NCI-H2029 treated with DMSO at 0.1 percent for 48 hours (cell line): Measurements from ENCODE around the gene STAG2.
"Not testable (repeated sequence)": the region's sequence is repeated elsewhere in the genome, so short reads cannot be mapped to it uniquely, and the experiment has no call there.

ENCODE experiments used
- DNase-seq: peaks from one replicate; lab custom pipeline; 2025; lab: John Stamatoyannopoulos, UW

Gene STAG2

DNA sequence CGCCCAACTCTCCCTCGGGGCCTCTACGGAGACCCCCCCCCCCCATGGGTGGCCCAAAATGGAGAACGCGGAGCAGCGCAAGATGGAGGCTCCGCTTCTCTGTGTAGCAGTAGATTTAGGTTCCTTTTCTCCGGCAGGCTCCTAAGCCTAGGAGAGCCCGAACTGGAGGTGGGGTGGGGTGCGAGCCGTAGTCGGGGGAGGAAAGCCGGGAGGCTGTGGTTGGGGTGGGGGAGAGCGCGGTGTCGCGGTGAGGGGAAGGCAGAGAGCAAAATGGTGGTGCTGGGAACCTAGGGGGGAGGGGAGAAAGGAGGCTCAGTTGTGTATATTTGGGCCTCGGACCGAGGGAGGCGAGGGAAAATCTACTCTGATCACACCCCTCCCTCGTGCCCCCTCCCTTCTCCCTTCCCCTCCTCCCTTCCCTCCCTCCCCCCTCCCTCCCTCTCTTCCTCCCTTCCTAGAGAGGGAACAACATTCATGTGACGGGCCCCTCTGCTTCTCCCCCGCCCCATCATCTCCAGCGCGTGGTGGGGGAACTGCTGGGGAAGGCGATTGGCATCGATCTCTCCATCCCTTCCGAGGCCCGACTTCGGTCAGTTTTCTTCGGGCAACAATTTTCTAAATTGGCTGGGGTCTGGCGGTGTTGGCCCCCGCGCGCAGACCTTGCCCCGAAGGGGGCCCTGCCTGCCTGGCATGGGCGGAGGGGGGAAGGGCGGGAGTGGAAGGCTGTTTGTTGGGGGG is at the start of gene STAG2:
TSS of gene STAG2 (plus strand) at position 439 of the 738 bp plus-strand sequence. CDS start 60,922 bp downstream, outside the sequence.
- DNase-seq, result peak; percentile 48

DNA sequence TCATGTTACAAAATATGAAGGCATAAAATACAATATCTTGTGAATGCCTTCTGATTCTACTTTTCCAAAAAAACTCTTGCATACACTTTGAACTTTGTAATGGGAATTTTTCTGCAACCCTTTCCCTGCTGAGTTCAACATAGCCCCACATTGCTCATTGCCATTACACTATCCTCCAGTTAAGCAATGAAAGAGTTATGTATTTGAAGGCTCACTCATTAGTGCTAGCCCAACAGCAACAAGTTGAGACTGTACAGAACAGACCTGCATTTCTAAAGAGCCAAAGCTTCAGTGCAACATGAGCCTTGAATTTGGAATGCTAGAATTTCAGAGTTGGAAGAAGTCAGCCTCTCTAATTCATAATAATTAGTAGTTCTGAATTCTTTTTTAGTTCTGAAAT is 44.4 kb upstream of the STAG2 start:
- DNase-seq, result no peak

DNA sequence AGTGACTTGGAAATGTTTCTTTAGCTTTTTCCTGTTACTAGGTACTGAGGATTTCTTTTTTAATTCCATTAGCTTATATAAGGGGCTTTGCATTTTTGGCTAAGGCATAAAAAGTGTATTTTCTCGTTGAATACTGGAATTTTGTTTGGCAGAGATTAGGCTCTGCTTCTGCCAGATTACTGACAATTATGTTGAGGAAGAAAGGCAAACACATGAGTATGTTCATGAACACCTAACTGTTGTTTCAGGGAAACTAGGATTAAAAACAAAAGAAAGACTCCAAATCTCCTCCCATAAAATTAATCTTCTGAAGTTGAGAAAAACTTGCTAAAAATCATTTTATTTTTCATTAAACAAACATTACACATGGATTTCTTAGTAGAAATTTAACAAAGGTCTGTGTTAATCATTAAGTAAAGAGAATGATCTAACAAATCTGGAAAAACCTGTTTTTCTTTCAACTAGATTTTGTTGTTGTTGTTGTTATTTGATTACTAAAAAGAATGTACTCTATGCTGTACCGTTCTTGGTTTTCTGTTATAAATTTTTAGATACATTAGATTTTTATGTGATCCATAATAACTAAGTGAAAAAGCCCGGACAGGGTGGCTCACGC is 43.3 kb upstream of the STAG2 start:
- no peak for DNase-seq

DNA sequence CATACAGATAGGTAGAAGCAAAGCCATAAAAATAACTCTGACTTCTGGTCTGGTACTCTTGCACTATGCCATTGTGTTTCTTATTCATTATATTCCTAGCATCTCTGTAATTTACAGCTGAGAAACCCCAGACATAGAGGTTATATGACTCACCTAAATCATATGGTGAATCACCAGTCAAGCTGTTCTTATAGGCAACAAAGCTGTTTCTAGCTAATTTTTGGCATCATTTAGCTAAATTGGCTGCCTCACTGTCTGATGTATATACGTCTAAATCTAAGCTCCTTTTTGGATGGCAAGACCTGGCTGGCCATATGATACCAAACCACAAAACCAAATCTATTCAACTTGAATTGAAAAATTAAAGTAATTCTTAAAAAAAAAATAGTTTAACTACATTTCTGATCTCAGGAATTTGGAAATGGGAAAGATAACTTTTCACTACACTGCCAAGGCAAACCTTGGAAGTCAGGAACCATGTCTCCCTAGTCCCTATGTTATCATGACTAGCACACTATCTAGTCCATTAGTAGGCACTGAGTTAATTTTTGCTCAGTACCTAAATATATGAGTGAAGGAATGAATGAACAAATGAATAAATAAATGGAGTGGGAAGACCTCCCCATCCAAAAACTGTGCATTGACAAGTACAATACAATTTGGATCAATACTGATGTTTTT is 41.3 kb upstream of the STAG2 start:
- no peak for DNase-seq

DNA sequence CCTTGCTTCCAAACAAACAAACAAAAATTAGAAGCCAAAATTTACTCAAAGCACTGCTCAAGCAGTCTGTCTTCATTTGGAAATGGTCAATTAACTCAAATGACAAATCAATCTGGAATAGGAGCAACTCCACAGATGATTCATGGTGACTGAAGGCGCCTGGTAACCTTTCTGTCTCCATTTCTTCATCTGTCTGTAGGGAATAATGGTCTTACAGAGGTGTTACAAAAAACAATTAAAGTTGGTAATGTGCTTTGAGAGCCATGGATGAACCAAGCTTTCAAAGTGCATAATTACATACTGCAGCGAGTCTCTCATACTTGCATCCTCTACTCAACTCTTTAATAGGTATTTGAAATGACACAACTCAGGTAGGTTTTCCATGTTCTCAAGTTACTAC is 38.3 kb upstream of the STAG2 start:
- no peak for DNase-seq

DNA sequence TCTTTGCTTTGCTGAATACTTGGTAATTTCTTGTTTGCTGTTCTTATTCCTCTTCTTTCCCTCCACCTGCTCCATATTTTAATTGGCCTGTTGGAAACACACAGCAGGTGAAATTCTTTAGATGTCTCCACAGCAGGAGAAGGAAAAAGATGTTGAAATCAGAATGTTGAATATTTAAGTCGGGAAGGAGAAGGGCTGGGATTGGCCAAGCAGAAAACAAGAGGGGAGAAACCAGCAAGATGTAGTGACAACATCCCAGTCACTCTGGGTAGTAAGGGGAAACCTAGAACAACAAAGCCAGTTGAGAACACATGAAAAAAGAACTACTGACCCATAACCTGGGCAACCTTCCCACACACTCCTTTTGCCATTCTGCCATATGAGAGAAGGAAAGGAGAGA is 37.3 kb upstream of the STAG2 start:
- DNase-seq, result no peak

DNA sequence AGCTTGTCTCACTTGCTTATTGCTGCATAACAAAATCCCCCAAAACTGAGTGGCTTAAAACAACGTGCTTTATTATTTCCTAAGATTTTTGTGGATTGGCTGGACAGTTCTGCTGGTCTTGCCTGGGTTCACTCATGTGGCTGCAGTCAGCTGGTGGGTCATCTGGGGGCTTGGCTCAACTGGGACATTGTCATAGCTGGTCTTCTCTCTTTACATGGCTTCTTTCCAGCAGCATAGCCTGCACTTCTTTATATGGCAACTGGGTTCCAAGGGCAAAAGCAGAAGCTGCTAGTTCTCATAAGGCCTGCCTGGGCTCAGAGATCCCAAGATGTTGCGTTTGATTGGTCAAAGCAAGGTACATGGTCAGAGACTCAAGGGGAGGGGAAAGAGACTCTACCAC is 33.7 kb upstream of the STAG2 start:
- DNase-seq, result no peak

DNA sequence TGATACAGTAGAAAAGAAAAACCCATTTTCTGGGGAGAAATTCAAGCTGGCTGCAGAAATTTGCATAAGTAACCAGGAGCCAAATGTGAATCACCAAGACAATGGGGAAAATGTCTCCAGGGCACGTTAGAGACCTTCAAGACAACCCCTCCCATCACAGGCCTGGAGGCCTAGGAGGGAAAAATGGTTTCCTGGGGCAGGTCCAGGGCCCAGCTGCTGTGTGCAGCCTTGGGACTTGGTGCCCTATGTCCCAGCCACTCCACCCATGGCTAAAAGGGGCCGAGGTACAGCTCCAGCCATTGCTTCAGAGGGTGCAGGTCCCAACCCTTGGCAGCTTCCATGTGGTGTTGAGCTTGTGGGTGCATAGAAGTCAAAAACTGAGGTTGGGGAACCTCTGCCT is 29.5 kb upstream of the STAG2 start:
- not testable (repeated sequence) for DNase-seq

DNA sequence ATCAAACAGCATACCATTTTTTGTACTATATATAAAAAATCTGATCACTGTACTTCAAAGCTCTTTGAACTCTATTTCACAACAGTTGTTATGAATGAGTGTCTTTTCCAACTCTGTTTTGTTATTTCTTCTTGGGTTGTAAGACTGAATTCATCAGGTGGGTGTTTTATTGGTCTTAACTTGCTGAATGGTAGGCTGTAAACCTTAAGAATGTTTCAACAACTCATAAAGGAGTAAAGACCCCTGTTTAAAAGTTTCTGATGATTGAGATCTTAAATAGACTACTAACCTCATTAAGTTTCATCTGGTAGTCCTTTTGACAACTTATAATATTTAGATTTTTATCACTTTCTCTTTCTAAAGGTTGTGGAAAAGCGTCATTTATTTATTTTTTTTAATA is 18.4 kb upstream of the STAG2 start:
- DNase-seq, result no peak

DNA sequence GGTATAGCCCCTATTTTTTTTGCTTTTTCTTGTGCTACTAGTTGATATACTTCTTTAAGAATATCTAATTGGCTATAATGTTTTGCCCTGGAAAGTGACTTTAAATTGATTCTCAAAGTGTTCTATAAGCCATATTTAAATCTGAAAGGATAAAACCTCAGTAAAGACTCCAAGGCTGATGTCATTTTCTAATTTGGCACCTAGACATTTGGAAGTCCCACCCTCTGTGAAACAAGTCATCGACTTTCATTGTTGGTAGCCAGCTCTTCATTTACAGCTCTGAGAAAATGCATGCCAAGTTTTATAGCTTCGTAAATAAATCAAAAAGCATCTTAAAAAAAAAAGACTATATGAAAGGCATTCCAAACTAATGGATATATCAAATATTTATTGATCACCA is 18.0 kb upstream of the STAG2 start:
- no peak for DNase-seq

DNA sequence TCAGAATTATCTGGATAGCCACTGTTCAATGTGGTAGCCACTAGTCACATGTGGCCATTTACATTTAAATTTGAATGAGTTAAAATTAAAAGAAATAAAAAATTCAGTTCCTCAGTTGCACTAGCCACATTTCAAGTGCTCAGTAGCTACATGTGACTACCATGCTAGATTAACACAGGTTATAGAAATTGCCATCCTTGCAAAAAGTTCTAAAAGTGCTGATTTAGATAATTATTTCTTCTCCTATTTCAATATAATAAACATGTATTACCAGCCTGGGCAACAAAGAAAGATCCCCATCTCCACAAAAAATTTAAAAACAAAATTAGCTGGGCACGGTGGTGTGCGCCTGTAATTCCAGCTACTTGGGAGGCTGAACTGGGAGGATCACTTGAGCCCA is 11.7 kb upstream of the STAG2 start:
- no peak for DNase-seq

DNA sequence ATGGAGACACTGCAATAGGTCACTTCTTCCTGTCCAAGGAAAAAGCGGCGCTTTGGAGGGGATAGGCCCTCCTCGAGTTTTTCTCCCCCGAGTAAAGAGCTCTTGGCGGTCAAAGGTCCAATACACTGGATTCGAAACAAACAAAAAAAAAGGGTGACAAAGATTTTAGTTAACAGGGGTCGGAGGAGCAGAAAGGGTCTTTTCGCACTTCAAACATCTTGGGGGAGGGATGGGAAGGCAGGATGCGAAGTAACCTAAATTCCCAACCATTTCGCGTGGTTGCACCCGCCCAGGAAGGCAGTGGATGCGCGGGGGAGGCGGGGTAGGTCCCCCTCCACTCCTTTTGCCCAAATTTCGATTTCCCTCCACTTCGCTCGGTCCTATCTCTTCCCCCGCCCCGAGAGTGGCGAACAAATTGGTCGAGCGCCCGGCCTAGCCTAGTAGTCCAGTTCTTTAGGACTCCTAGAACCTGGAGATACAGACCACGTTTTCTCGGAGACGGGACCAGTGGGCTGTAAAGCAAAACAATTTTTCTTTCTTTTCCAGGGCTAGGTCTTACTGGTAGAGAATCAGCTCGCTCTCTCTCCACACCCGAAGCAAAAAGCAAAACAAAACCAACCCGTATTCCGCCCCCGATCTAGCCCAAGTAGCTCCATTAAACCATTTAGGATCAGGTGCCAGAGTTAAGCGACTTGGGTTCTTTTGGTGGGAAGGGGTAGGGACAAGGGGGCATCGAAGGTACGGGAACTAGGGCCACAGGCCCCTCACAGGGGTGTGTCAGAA is 2.0 kb upstream of the STAG2 start:
- DNase-seq, result no peak

DNA sequence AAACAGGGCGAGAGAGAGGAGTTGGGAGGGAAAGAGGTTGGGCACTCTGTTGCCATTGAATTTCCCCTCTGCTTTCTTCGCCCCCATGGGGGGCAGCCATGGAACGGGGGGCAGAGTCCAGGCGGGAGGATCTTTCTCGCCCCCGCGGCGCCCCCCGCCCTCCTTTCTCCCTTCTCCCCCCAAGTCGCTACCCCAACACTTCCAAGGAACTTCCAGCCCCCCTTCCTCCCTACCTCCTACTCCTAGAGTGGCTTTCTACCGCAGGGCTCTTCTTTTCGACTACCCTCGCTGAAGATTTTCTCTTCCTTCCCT is 594 bp upstream of the STAG2 start:
- DNase-seq, result no peak

DNA sequence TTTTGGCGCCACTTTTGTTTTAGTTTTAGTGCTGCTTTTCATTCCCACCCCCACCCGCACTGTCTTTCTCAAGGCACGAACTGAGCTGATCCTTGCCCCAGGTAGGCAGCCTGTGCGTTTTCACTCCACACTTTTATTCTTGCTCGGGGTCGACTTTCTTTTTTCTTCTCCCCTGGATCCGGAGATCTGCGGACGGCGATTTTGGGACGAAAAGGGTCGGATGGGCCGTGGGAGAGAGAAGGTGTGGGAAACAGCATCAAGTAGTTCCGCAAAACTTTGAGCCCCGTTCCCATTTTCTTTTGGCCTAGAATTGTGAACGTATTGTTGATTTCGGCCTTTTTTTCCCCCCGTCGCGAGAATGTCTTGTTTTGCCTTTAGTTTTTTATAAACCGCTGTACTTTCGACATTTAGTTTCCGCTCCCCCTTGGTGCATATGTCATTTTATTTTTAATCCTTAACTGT is 531 bp downstream of the STAG2 start:
- no peak for DNase-seq

DNA sequence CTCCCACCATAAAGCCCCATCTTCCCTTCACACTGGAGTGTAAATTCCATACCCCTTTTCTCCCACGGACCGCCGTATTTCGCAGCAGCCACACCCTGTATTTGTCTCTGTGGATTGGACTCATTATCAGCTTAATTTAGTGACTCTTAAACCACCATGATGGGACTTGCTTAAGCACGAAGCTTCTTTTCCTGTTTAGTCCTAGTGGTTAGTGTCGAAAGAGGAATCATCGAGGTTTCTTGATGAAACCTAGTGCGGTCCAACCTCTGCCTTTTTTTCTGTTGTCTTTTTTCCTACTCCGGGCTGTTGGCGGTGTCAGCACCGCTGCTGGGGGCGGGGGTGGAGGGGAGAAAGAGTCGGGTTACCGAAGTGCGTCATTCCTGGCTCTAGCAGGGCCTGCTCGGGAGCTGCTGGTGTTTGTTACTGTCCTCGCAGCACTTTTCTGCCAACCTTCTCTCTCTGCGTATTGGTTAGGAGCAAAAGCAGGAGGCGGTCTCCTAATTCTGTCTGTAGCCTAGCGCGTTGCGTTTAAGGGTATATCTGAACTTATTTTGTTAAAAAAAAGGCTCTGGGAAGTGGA is 1.4 kb downstream of the STAG2 start:
- peak; percentile 72 for DNase-seq

DNA sequence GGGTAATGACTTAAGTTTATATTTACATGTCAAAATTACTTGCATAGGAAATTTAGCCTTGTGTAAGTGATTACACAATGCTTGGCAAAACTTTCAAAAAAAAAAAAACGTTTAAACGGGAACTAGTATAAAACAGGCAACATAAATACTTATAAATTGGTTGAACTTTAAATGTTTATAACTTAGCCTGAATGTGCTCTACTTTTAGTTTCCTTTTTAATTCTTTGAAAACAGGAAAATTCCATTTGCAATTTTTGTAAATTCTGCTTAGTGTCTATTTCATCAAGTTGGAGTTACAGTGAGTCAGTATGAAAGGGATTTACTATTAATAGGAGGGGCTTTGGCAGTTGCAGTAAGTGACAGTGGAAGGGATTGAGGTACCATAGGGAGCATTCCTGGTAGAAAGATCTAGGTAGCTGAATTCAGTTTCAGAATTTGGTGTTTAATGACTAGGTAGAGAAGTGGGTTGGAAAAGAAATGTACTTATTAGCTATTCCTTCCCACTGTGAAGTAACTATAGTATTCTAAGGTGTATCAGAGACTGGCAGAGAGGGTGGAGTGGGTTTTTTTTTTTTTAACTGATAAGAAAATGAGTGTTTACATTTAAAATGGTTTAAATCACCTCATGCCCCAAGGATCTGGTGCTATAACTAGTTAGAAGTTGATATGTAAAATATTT is 2.8 kb downstream of the STAG2 start:
- no peak for DNase-seq

DNA sequence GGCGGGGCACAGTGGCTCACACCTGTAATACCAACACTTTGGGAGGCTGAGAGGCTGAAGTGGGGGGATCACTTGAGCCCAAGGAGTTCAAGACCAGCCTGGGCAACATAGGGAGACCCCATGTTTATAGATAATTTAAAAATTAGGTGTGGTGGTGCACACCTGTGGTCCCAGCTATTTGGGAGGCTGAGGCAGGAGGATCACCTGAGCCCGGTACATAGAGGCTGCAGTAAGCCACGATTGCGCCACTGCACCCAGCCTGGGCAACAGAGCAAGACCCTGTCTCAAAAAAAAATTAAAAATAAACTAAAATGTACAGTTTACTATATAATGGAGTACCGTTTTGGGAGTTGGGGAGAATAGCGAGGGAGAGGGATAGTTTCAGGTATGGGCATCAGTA is 4.2 kb downstream of the STAG2 start:
- no peak for DNase-seq

DNA sequence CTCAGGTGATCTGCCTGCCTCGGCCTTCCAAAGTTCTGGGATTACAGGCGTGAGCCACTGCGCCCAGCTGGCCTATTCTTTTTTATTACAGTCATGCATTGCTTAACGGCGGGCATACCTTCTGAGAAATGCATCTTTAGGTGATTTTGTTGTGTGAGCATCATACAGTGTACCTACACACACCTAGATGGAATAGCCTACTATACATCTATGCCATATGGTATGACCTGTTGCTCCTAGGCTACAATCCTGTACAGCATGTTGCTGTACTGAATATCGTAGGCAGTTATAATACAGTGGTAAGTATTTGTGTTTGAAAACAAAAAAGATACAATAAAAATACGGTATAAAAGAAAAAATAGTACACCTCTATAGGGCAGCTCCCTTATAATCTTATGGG is 6.0 kb downstream of the STAG2 start:
- no peak for DNase-seq

DNA sequence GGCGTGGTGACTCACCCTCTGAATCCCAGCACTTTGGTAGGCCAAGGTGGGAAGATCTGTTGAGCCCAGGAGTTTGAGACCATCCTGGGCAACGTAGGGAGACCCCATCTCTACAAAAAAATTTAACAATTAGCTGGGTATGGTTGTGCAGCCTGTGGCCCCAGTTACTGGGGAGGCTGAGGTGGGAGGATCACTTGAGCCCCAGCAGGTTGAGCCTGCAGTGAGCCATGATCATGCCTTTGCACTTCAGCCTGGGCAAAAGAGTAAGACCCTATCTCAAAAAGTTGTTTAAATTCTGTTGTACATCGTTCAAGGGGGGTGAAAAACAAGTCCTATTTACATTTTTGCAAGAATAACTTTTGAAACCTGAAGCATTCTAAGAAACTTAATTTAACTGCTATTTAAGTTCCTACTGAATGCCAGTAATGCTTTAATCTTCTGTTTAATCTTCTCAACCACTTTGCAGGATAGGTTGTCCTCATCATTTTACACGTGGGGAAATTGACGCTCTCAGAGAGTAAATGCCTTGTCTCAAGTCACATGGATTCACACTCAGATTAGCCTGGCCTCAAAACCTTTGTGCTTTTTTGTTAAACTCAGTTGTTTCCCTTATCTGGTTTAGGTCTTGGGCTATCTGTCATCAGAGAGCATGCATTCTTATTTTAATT is 7.0 kb downstream of the STAG2 start:
- no peak for DNase-seq

DNA sequence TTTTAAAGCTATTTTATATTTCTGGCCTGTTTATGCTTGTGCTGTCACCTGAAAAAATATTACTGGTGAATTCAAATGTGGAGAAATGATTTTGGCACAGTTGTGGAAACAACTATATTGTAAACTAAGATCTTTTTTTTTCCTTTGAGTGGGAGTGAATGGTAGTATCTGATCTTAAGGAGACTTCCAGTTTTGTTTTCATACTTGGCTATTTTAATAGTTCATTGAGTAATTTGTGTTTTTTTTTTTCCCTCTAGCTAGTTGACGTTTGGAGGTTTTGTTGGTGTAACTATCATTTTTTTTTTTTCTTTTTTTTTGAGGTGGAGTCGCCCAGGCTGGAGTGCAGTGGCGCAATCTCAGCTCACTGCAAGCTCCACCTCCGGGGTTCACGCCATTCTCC is 10.5 kb downstream of the STAG2 start:
- DNase-seq, result no peak

DNA sequence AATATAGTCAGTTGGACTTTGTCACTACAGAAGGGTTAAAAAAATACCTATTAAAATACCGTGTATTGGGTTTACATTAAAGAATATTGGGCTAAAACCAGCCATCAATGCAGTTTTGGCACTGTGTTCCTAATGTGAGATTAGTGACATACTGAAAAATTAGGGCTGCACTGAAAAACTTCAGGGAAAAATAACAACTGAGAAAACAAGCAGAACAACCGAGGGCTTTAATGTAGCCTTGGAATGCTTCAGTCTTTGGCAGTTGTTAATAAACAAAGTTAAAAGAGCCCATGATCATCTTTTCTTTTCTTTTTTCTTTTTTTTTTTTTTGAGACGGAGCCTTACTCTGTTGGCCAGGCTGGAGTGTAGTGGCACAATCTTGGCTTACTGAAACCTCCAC is 12.4 kb downstream of the STAG2 start:
- DNase-seq, result no peak
